Spinal cord (tissue), 10 donors: ENCODE data around the gene FBXL7. TPM values are rescaled to one million over a fixed set of nuclear protein-coding genes. Genes with fewer than 3 reads are reported as not detected.

Experiments used
- DNase-seq, 6 donors: peaks; one replicate each; pipeline versions ENCODE4 v3.0.0 to v3.0.0-alpha.2; 2013 to 2015; ENCODE audit warnings: low spot score in 6 of 6, low read depth in 4 of 6
- H3K27ac ChIP-seq: one replicate; pipeline ENCODE4 v1.5.1; 2013; ENCODE audit warnings: low read depth, low read length, control low read depth
- H3K27me3 ChIP-seq: one replicate; pipeline ENCODE4 v1.6.1; 2013; ENCODE audit warnings: low read length; ENCODE audit not compliant: control insufficient read depth, insufficient read depth
- H3K36me3 ChIP-seq: one replicate; pipeline ENCODE4 v1.6.1; 2013; ENCODE audit warnings: low read length; ENCODE audit not compliant: control insufficient read depth, insufficient read depth
- H3K4me1 ChIP-seq: one replicate; pipeline ENCODE4 v1.6.1; 2013; ENCODE audit warnings: low read length; ENCODE audit not compliant: control insufficient read depth, insufficient read depth
- H3K4me3 ChIP-seq: one replicate; pipeline ENCODE4 v1.5.1; 2013; ENCODE audit warnings: low read depth, low read length, control low read depth
- H3K9me3 ChIP-seq: one replicate; pipeline ENCODE4 v1.6.1; 2013; ENCODE audit warnings: low read length; ENCODE audit not compliant: control insufficient read depth, insufficient read depth
- WGBS: methylation state at CpG from one replicate; pipeline ENCODE4 v1.1.5; 2013; ENCODE audit warnings: missing lambda C conversion rate; ENCODE audit not compliant: insufficient coverage; 5-methylcytosine and 5-hydroxymethylcytosine counted together
- polyA plus RNA-seq, 2 donors: library from polyadenylated mRNA; unstranded; fragments of 120-200 nt; gene quantifications; one replicate each; pipeline ENCODE4 v1.2.1, GENCODE V29; 2013; ENCODE audit not compliant: insufficient read length in 2 of 2
- total RNA-seq, 2 donors: library from RNA; depleted of rRNA in 1 of 2; stranded (reverse); fragments of 120-200 nt in 1 of 2; fragments of >200 nt in 1 of 2; gene quantifications; one replicate each; pipeline versions ENCODE4 v1.2.3 to v1.2.4, GENCODE V29; 2013 to 2014
- donor health status: healthy.

Gene FBXL7
- total and polyA plus RNA-seq, 4 donors, result 6.9 to 29.8 (median 24.8) TPM

DNA sequence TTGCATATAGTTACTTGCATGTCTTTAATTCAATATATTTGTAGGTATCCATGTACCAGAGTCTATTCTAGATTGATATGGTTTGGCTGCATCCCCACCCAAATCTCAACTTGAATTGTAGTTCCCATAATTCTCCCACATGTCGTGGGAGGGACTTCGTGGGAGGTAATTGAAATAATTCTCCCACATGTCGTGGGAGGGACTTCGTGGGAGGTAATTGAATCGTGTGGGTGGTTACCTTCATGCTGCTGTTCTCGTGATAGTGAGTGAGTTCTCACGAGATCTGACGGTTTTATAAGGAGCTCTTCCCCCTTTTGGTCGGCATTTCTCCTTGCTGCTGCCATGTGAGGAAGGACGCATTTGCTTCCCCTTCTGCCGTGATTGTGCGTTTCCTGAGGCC lies 16.5 kb downstream of the FBXL7 start:
- Histone ChIP-seq H3K4me3 (no peak overlapping the region), H3K27ac (no peak overlapping the region), H3K4me1 (no peaks in the 10 kb centered on the region), H3K9me3 (no peaks in the 10 kb centered on the region), H3K27me3 (no peaks in the 10 kb centered on the region), H3K36me3 (no peaks in the 10 kb centered on the region)
- no peak for DNase-seq
- 94% methylated on average over 3 of the region's 12 CpGs for WGBS

DNA sequence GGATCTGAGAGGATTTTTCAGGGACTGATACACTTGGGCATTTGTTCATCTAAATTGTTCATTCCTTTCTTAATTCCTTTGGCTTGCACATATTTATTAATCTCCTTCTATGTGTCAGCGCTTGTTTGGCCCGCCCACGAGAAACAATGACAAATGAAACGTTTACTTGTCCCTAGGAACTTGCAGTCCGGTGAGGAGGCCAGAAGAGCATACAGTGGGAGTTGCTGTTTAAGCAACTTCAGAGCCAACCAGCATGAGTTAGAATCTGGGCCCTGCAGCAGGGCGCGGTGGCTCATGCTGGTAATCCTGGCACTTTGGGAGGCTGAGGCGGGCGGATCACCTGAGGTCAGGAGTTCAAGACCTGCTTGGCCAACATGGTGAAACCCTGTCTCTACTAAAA lies 18.8 kb downstream of the FBXL7 start:
- Histone ChIP-seq H3K4me1 (no peaks in the 10 kb centered on the region), H3K27ac (no peak overlapping the region), H3K4me3 (no peak overlapping the region), H3K27me3 (no peaks in the 10 kb centered on the region), H3K9me3 (no peaks in the 10 kb centered on the region), H3K36me3 (no peaks in the 10 kb centered on the region)
- no peak for DNase-seq
- WGBS, result 97% methylated on average over 7 of the region's 9 CpGs

DNA sequence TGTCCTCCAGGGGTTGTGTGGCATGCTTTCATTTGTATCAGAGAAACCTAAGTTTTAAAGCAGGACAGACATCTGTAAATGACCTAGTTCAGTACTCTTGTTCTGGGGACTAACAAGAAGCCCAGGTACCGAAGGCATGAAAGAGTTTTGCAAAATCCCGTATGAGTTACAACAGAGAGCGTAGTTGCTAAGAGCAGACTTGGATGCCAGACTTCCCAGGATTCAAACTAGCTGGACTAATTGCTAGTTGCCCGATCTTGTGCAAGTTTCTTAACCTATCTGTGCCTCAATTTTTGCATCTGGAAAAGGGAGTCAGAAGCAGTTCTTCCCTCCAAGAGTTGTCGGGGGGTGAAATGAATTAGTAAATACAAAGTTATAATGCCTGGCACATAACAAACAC lies 20.9 kb downstream of the FBXL7 start:
- no peak for DNase-seq
- H3K4me1 ChIP-seq, result no peaks in the 10 kb centered on the region
- H3K9me3 ChIP-seq, result no peaks in the 10 kb centered on the region
- no peaks in the 10 kb centered on the region for H3K36me3 ChIP-seq
- 74% methylated on average over 3 of the region's 5 CpGs for WGBS
- H3K27ac ChIP-seq, result no peak overlapping the region
- H3K4me3 ChIP-seq, result no peak overlapping the region
- no peaks in the 10 kb centered on the region for H3K27me3 ChIP-seq

DNA sequence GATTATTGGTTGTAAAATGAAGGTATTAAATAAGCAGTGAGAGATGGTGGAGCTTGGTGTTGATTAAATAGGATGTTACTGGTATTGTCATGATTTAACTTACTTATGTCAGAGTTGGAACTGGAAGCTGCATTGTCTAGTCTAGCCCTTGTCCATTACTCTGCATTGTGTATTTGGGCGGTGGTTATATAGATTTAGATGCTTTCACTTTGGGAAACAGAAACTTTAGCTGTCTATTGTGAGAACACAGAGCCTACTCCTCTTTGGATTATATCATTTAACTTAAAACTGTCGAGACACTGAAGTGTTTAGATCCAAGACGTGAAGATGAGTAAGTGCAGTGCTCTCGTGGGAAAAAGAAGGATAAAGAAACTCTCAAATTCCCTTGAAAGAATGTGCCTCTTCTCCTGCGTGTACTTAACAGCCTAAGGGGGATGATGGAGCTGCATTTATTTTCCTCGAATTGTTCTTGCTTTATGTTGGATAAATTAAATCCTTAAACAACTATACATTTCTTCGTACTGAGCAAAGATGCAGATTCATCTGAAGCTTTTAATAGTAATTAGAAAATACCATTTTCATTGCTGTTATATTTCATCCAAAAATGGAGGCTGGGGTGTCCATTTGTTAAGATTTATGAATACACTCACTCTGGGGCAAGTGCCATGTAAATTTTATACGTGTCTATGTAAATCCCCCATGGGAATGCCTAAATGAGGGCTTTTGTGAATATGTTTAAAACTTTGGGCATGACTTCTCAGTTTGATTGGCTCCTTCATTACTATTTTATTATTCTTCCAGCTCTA lies 21.6 kb downstream of the FBXL7 start:
- H3K36me3 ChIP-seq, result no peaks in the 10 kb centered on the region
- H3K9me3 ChIP-seq, result no peaks in the 10 kb centered on the region
- peak in 1 of 6 donors; percentile 15 for DNase-seq
- no peak overlapping the region for H3K4me3 ChIP-seq
- no peaks in the 10 kb centered on the region for H3K27me3 ChIP-seq
- no peak overlapping the region for H3K27ac ChIP-seq
- no peaks in the 10 kb centered on the region for H3K4me1 ChIP-seq
- no CpG with 5 or more reads among the region's 8 CpGs for WGBS

GRCh38 chr5:15522187-15522520 lies 22.2 kb downstream of the FBXL7 start:
- no CpG with 5 or more reads among the region's 3 CpGs for WGBS
- no peaks in the 10 kb centered on the region for H3K4me1 ChIP-seq

DNA sequence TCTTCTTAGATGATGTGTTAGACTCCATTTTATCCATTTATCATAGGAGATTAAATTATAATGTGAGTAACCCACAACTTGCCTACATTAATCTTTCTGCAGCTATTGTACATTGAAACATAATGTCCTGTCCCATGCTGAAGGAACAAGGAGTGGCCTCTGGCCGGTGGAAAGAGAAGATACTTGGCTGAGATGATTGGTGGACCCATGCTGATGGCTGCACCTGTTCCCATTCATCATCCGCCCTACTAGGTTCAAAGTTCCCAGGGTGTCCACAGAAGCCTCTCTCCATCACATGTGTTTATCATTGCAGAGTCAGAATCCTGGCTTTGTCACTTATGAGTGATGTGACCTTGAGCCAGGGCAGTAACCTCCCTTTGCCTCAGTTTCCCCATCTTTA lies 24.7 kb downstream of the FBXL7 start:
- H3K27me3 ChIP-seq, result no peaks in the 10 kb centered on the region
- no peak for DNase-seq
- no peaks in the 10 kb centered on the region for H3K9me3 ChIP-seq
- WGBS, result no CpG with 5 or more reads among the region's 2 CpGs
- H3K36me3 ChIP-seq, result no peaks in the 10 kb centered on the region
- H3K4me1 ChIP-seq, result no peaks in the 10 kb centered on the region
- H3K4me3 ChIP-seq, result no peak overlapping the region
- no peak overlapping the region for H3K27ac ChIP-seq

More at GRCh38 chr5:15522187-15522520, 22.2 kb downstream of the FBXL7 start:
- H3K9me3 ChIP-seq, result no peaks in the 10 kb centered on the region
- H3K27me3 ChIP-seq, result no peaks in the 10 kb centered on the region
- peak in 2 of 6 donors; percentile 41 to 50 for DNase-seq
- no peak overlapping the region for H3K27ac ChIP-seq
- no peaks in the 10 kb centered on the region for H3K36me3 ChIP-seq
- no peak overlapping the region for H3K4me3 ChIP-seq

GRCh38 chr5:15525703-15526275 lies 25.8 kb downstream of the FBXL7 start:
- Histone ChIP-seq H3K36me3 (no peaks in the 10 kb centered on the region), H3K27ac (no peak overlapping the region)
- WGBS, result 88% methylated on average over 2 of the region's 3 CpGs

DNA sequence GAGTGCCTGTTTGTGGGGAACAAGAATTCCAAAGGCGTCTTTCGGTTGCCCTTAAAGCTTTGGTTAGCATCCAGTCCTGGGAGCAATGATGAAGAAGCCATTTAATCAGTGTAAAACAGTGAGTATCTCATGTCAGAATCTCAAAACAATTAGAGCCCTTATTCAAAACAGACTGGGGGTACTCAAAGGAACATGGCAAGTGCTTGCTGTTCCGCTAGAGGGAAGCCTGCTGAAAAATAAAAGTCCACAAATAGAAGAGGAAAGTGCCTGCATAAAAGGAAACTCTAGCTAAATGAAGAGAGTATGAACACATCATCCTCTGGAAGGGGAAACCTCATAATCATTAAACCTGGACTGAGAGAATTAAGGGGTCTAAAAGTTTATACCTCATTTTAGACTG lies 26.4 kb downstream of the FBXL7 start:
- DNase-seq, result no peak
- Histone ChIP-seq H3K4me3 (no peak overlapping the region), H3K36me3 (no peaks in the 10 kb centered on the region), H3K27ac (no peak overlapping the region), H3K4me1 (no peaks in the 10 kb centered on the region), H3K9me3 (no peaks in the 10 kb centered on the region), H3K27me3 (no peaks in the 10 kb centered on the region)
- 100% methylated on average over 2 of the region's 3 CpGs for WGBS

More at GRCh38 chr5:15525703-15526275, 25.8 kb downstream of the FBXL7 start:
- Histone ChIP-seq H3K27me3 (no peaks in the 10 kb centered on the region), H3K9me3 (no peaks in the 10 kb centered on the region), H3K4me1 (no peaks in the 10 kb centered on the region), H3K4me3 (no peak overlapping the region)
- no peak for DNase-seq

DNA sequence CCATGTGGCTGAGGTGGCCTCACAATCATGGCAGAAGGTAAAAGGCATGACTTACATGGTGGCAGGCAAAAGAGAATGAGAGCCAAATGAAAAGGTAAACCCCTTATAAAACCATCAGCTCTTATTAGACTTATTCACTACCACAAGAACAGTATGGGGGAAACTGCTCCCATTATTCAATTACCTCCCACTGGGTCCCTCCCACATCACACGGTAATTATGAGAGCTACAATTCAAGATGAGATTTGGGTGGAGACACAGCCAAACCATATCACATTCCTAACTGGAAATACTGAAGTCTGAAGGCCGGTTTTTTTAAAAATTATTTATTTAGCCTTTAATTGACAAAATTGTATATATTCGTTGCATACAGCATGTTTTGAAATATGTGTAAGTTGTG lies 28.5 kb downstream of the FBXL7 start:
- DNase-seq, result no peak
- H3K27ac ChIP-seq, result no peak overlapping the region
- no CpG with 5 or more reads among the region's 3 CpGs for WGBS
- no peak overlapping the region for H3K4me3 ChIP-seq
- no peaks in the 10 kb centered on the region for H3K27me3 ChIP-seq
- H3K4me1 ChIP-seq, result no peaks in the 10 kb centered on the region
- H3K9me3 ChIP-seq, result no peaks in the 10 kb centered on the region
- no peaks in the 10 kb centered on the region for H3K36me3 ChIP-seq

DNA sequence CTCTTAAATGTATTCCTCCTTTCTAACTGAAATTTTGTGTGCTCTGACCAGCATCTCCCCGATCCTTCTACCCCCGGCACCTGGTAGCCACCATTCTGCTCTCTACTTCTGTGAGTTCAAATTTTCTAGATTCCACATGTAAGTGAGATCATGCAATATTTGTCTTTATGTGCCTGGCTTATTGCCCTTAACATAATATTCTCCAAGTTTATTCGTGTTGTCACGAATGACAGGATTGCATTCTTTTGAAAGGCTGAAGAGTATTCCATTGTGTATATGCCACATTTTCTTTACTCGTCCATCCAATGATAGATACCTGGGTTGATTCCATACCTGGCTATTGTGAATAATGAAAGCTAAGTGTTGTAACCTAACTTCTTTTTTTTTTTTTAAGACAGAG lies 29.0 kb downstream of the FBXL7 start:
- Histone ChIP-seq H3K4me3 (no peak overlapping the region), H3K36me3 (no peaks in the 10 kb centered on the region), H3K27me3 (no peaks in the 10 kb centered on the region), H3K4me1 (no peaks in the 10 kb centered on the region), H3K9me3 (no peaks in the 10 kb centered on the region), H3K27ac (no peak overlapping the region)
- DNase-seq, result no peak
- WGBS, result 100% methylated on average over 2 of the region's 5 CpGs
